Esophagus muscularis mucosa (tissue), 4 donors: ENCODE measurements around the gene SRMS. TPM values are rescaled to one million over a fixed set of nuclear protein-coding genes. Genes with fewer than 3 reads are reported as not detected.

ENCODE experiments used
- DNase-seq: peaks from one replicate; pipeline ENCODE4 v3.0.0-alpha.2; 2017; ENCODE audit errors: extremely low spot score
- H3K27ac ChIP-seq, 4 donors: fragments of 200-600 bp; sonication (generic); replicated peaks in 1 of 4; 1 replicate in 3 of 4; 2 replicates in 1 of 4; pipeline ENCODE4 v1.5.1; 2016 to 2019; ENCODE audit warnings: mild to moderate bottlenecking in 1 of 4
- H3K27me3 ChIP-seq, 4 donors: fragments of 200-600 bp; sonication (generic); one replicate each; pipeline versions ENCODE4 v1.5.1 to v1.6.0; 2016 to 2019
- H3K36me3 ChIP-seq, 4 donors: fragments of 200-600 bp; sonication (generic); one replicate each; pipeline ENCODE4 v1.5.1; 2016 to 2019
- H3K4me1 ChIP-seq, 4 donors: fragments of 200-600 bp; sonication (generic); one replicate each; pipeline ENCODE4 v1.5.1; 2016 to 2019
- H3K4me3 ChIP-seq, 4 donors: fragments of 200-600 bp; sonication (generic); 1 replicate in 2 of 4; 2 replicates in 2 of 4; pipeline ENCODE4 v1.5.1; 2016 to 2019; ENCODE audit warnings: mild to moderate bottlenecking in 4 of 4, moderate library complexity in 1 of 4
- H3K9me3 ChIP-seq, 4 donors: fragments of 200-600 bp; sonication (generic); 1 replicate in 3 of 4; 2 replicates in 1 of 4; pipeline ENCODE4 v1.5.1; 2016 to 2019
- CTCF ChIP-seq, 3 experiments: fragments of 200-600 bp in 2 of 3; fragments of 450-650 bp in 1 of 3; sonication (generic) in 2 of 3; IDR thresholded peaks; one replicate each; pipeline ENCODE4 v1.5.1; 2017 to 2019; ENCODE audit warnings: antibody characterized with exemption in 3 of 3, mild to moderate bottlenecking in 2 of 3, moderate library complexity in 1 of 3
- EP300 ChIP-seq: sonication (generic); formaldehyde crosslinking; IDR thresholded peaks from one replicate; pipeline ENCODE4 v1.6.1; 2017; ENCODE audit warnings: antibody characterized with exemption
- POLR2A ChIP-seq: fragments of 450-650 bp; IDR thresholded peaks from one replicate; pipeline ENCODE4 v1.6.1; 2017; ENCODE audit warnings: antibody characterized with exemption, moderate library complexity, mild to moderate bottlenecking, low read depth
- POLR2AphosphoS5 ChIP-seq, 2 donors: sonication (generic); formaldehyde crosslinking; IDR thresholded peaks; one replicate each; pipeline ENCODE4 v1.6.1; 2017; ENCODE audit warnings: antibody characterized with exemption in 2 of 2
- WGBS: methylation state at CpG from one replicate; pipeline ENCODE4 v1.1.5; 2018; 5-methylcytosine and 5-hydroxymethylcytosine counted together
- intact Hi-C: fragments of 100-400 bp; cut with DNase I; formaldehyde crosslinking; loops from one replicate; pipeline ENCODE4 v1.15.1; 2023
- total RNA-seq, 4 donors: library from RNA; depleted of rRNA; stranded (reverse); fragments of >200 nt; gene quantifications; one replicate each; pipeline versions ENCODE4 v1.1.0 to v1.2.1, GENCODE V29; 2016

The SRMS gene
- total RNA-seq, 4 donors from 2014 or later = not detected

- Histone ChIP-seq H3K9me3 (peaks cover 0 to under 1% (median 0%) of the 10 kb centered on the region in 4 donors), H3K36me3 (peaks cover 0 to 20% (median 0%) of the 10 kb centered on the region in 4 donors), H3K4me3 (peak within 1 kb of the TSS; percentile 51 to 64 (median 52)), H3K27me3 (peaks cover 4 to 95% (median 35%) of the 10 kb centered on the region in 4 donors), H3K4me1 (peaks cover 30 to 54% (median 43%) of the 10 kb centered on the region in 4 donors), H3K27ac (no peak within 1 kb of the TSS)
- DNase-seq = no peak
- WGBS = 6% methylated on average over 21 of the region's 58 CpGs
- intact Hi-C loops = no loop called here
- TF ChIP-seq CTCF (IDR thresholded peaks at IDR 0.05) (peak in 1 of 3 experiments; percentile 31), POLR2A (no peak)
Observed at GRCh38 chr20:63498960-63499337, 48.6 kb downstream of the SRMS start, which contains the start of gene EEF1A2. EEF1A2 (minus strand) TSS chr20:63499083; CDS start chr20:63497763, 1,320 bp downstream.

- intact Hi-C loops = loop anchor here (2.0 kb wide), 1 partner anchor 21 kb away; no protein-coding TSS in a partner anchor
- 21% methylated on average over 13 of the region's 60 CpGs for WGBS
- H3K4me3 ChIP-seq = peak overlapping the region; percentile 51 to 64 (median 52)
Observed at GRCh38 chr20:63497946-63498935, 49.3 kb downstream of the SRMS start.

GRCh38 chr20:63497138-63497945 is 50.2 kb downstream of the SRMS start:
- WGBS = 92% methylated on average over 10 of the region's 20 CpGs
- Histone ChIP-seq H3K4me3 (no peak overlapping the region), H3K36me3 (peaks cover 0 to 34% (median 0%) of the 10 kb centered on the region in 4 donors), H3K9me3 (no peaks in the 10 kb centered on the region), H3K27ac (no peak overlapping the region), H3K27me3 (peaks cover 4 to 87% (median 31%) of the 10 kb centered on the region in 4 donors), H3K4me1 (peaks cover 29 to 54% (median 43%) of the 10 kb centered on the region in 4 donors)
- TF ChIP-seq EP300 = no peak
- TF ChIP-seq POLR2A = no peak
- TF ChIP-seq POLR2AphosphoS5 (IDR thresholded peaks at IDR 0.05) = no peak
- TF ChIP-seq CTCF (IDR thresholded peaks at IDR 0.05) = no peak
- intact Hi-C loops = loop anchor here (2.0 kb wide), 1 partner anchor 21 kb away; no protein-coding TSS in a partner anchor
- no peak for DNase-seq

More at GRCh38 chr20:63497946-63498935, 49.3 kb downstream of the SRMS start:
- no peak for TF ChIP-seq EP300
- no peak for TF ChIP-seq POLR2A
- no peak for TF ChIP-seq POLR2AphosphoS5 (IDR thresholded peaks at IDR 0.05)
- TF ChIP-seq CTCF (IDR thresholded peaks at IDR 0.05) = no peak
- H3K27me3 ChIP-seq = peaks cover 4 to 95% (median 35%) of the 10 kb centered on the region in 4 donors
- H3K27ac ChIP-seq = no peak overlapping the region
- peaks cover 0 to 27% (median 0%) of the 10 kb centered on the region in 4 donors for H3K36me3 ChIP-seq
- peaks cover 30 to 54% (median 43%) of the 10 kb centered on the region in 4 donors for H3K4me1 ChIP-seq
- no peaks in the 10 kb centered on the region for H3K9me3 ChIP-seq
- DNase-seq = no peak

GRCh38 chr20:63496596-63497120 is 50.9 kb downstream of the SRMS start:
- H3K27me3 ChIP-seq = peaks cover 4 to 80% (median 31%) of the 10 kb centered on the region in 4 donors
- DNase-seq = no peak
- intact Hi-C loops = loop anchor here (2.0 kb wide), 1 partner anchor 22 kb away; no protein-coding TSS in a partner anchor

More at GRCh38 chr20:63496596-63497120, 50.9 kb downstream of the SRMS start:
- TF ChIP-seq POLR2A (no peak), CTCF (IDR thresholded peaks at IDR 0.05) (no peak), POLR2AphosphoS5 (IDR thresholded peaks at IDR 0.05) (no peak), EP300 (no peak)
- Histone ChIP-seq H3K27ac (no peak overlapping the region), H3K36me3 (peaks cover 0 to 40% (median 0%) of the 10 kb centered on the region in 4 donors), H3K4me3 (peak overlapping the region; percentile 39 to 56 (median 44)), H3K9me3 (no peaks in the 10 kb centered on the region), H3K4me1 (peaks cover 24 to 47% (median 40%) of the 10 kb centered on the region in 4 donors)
- 33% methylated on average over 3 of the region's 16 CpGs for WGBS
